Stimulated activated CD8-positive, alpha-beta memory T cell treated with anti-CD3 and anti-CD28 coated beads, Interleukin-7, amount 100 ng/mL, for 4 hours (primary cell): ENCODE data around the gene TJP2.

Experiments used
- DNase-seq, 2 donors: peaks; one replicate each; pipeline ENCODE4 v3.0.0-alpha.2; 2020; ENCODE audit warnings: low read depth in 2 of 2

Gene TJP2

GRCh38 chr9:69190863-69191181 is 16.7 kb downstream of the TJP2 start:
- DNase-seq, result no peak

GRCh38 chr9:69191231-69191630 is 17.2 kb downstream of the TJP2 start:
- DNase-seq, result no peak

GRCh38 chr9:69192214-69192613 is 18.1 kb downstream of the TJP2 start:
- no peak for DNase-seq

- DNase-seq, result no peak
Measured at GRCh38 chr9:69193685-69194032, 19.6 kb downstream of the TJP2 start.

- no peak for DNase-seq
Measured at GRCh38 chr9:69194702-69195418, 20.8 kb downstream of the TJP2 start.

GRCh38 chr9:69195668-69196067 is 21.6 kb downstream of the TJP2 start:
- DNase-seq, result no peak

GRCh38 chr9:69197687-69198086 is 23.6 kb downstream of the TJP2 start:
- no peak for DNase-seq

GRCh38 chr9:69198521-69199220 is 24.6 kb downstream of the TJP2 start:
- no peak for DNase-seq

- DNase-seq, result no peak
Measured at GRCh38 chr9:69199769-69200470, 25.8 kb downstream of the TJP2 start.

GRCh38 chr9:69202556-69202955 is 28.5 kb downstream of the TJP2 start:
- DNase-seq, result no peak

GRCh38 chr9:69204326-69204725 is 30.2 kb downstream of the TJP2 start:
- DNase-seq, result no peak

GRCh38 chr9:69204849-69205248 is 30.8 kb downstream of the TJP2 start:
- no peak for DNase-seq

- no peak for DNase-seq
Measured at GRCh38 chr9:69206047-69206446, 32.0 kb downstream of the TJP2 start.

GRCh38 chr9:69207503-69207902 is 33.4 kb downstream of the TJP2 start:
- DNase-seq, result no peak

- no peak for DNase-seq
Measured at GRCh38 chr9:69211424-69212036, 37.5 kb downstream of the TJP2 start.

GRCh38 chr9:69213647-69214046 is 39.6 kb downstream of the TJP2 start:
- no peak for DNase-seq

GRCh38 chr9:69214939-69215338 is 40.9 kb downstream of the TJP2 start:
- DNase-seq, result no peak

- DNase-seq, result no peak
Measured at GRCh38 chr9:69215774-69216485, 41.9 kb downstream of the TJP2 start.

- DNase-seq, result no peak
Measured at GRCh38 chr9:69218166-69218565, 44.1 kb downstream of the TJP2 start.

- DNase-seq, result no peak
Measured at GRCh38 chr9:69221036-69221435, 47.0 kb downstream of the TJP2 start.

- DNase-seq, result no peak
Measured at GRCh38 chr9:69222970-69223369, 48.9 kb downstream of the TJP2 start.

- DNase-seq, result no peak
Measured at GRCh38 chr9:69223605-69224004, 49.5 kb downstream of the TJP2 start.
